Dermis microvascular lymphatic vessel endothelial cell (primary cell): ENCODE results near the gene NUTM2D. TPM values are rescaled to one million over a fixed set of nuclear protein-coding genes. Genes with fewer than 3 reads are reported as not detected.
"Not testable (repeated sequence)": the region's sequence is repeated elsewhere in the genome, so short reads cannot be mapped to it uniquely, and the experiment has no call there.

Experiments
- DNase-seq, 2 donors: peaks; one replicate each; pipeline versions ENCODE4 v3.0.0 to v3.0.0-alpha.2; 2010; ENCODE audit warnings: low read depth in 2 of 2
- total RNA-seq: library from RNA; depleted of rRNA; stranded (reverse); fragments of >200 nt; gene quantifications from 2 replicates; pipeline ENCODE4 v1.2.1, GENCODE V29; 2014

NUTM2D gene, protein sequence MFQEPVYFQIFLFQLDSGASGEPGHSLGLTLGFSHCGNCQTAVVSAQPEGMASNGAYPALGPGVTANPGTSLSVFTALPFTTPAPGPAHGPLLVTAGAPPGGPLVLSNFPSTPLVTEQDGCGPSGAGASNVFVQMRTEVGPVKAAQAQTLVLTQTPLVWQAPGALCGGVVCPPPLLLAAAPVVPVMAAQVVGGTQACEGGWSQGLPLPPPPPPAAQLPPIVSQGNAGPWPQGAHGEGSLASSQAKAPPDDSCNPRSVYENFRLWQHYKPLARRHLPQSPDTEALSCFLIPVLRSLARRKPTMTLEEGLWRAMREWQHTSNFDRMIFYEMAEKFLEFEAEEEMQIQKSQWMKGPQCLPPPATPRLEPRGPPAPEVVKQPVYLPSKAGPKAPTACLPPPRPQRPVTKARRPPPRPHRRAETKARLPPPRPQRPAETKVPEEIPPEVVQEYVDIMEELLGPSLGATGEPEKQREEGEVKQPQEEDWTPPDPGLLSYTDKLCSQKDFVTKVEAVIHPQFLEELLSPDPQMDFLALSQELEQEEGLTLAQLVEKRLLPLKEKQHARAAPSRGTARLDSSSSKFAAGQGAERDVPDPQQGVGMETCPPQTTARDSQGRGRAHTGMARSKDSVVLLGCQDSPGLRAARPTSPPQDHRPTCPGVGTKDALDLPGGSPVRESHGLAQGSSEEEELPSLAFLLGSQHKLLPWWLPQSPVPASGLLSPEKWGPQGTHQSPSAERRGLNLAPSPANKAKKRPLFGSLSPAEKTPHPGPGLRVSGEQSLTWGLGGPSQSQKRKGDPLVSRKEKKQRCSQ
- 0.77 and 1.0 TPM in 2 replicates for total RNA-seq

- not testable (repeated sequence) for DNase-seq
Measured at GRCh38 chr10:87357444-87357843, at the start of gene NUTM2D. NUTM2D (plus strand) TSS chr10:87357744; CDS start chr10:87358266, 522 bp downstream.

DNA sequence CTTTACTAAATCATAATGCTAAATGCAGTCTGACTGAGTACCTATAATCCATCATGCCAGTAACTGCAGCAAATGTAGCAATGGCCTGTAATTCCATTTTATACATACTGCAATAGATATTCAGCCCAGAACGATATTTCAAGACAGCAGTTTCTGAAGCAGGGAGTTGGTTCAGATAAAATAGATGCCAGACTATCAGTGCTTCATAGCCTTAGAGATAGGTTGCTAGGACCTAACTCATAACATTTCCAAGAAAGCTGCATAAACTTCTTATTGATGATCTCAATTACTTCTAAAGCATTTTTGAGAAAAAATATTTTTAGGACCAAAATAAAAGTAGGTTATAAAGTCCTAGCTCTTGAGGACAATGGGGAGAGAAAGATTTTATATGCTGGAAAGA is 48.8 kb upstream of the NUTM2D start:
- DNase-seq: not testable (repeated sequence)

GRCh38 chr10:87309657-87310056 is 47.9 kb upstream of the NUTM2D start:
- DNase-seq: not testable (repeated sequence)

GRCh38 chr10:87311521-87311920 is 46.0 kb upstream of the NUTM2D start:
- not testable (repeated sequence) for DNase-seq

- not testable (repeated sequence) for DNase-seq
Measured at GRCh38 chr10:87313649-87314359, 43.7 kb upstream of the NUTM2D start.

- DNase-seq: not testable (repeated sequence)
Measured at GRCh38 chr10:87314360-87314973, 43.1 kb upstream of the NUTM2D start.

DNA sequence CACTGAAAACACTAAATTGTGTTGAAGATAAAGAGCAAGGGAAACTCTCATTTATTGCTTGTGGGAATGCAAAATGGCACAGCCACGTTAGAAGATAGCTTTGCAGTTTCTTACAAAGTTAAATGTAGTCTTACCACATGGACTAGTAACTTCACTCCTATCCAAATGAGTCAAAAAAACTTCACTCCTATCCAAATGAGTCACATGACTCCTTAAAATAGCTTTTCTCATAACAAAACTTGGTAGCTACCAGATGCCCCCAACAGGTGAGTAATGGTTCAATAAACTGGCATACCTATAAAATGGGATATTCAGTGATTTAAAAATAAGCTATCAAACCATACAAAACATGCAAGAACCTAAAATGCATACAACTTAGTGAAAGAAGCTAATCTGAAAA is 36.0 kb upstream of the NUTM2D start:
- not testable (repeated sequence) for DNase-seq

DNA sequence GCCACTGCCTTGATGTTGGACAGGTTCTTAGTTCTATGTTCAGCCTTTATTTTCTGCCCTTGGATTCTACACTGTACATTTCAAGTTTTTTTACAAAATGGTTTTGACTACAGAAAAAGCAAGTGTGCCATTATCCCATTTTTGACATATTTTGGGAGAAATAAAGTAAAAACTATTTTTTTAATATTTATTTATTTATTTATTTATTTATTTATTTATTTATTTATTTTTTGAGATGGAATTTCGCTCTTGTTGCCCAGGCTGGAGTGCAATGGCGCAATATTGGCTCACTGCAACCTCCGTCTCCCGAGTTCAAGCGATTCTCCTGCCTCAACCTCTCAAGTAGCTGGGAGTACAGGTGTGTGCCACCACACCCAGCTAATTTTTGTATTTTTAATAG is 33.0 kb upstream of the NUTM2D start:
- not testable (repeated sequence) for DNase-seq

- DNase-seq: not testable (repeated sequence)
Measured at GRCh38 chr10:87327958-87328357, 29.6 kb upstream of the NUTM2D start.

GRCh38 chr10:87329131-87329530 is 28.4 kb upstream of the NUTM2D start:
- DNase-seq: peak in 1 of 2 donors; percentile 18

- DNase-seq: not testable (repeated sequence)
Measured at GRCh38 chr10:87332687-87333086, 24.9 kb upstream of the NUTM2D start.

DNA sequence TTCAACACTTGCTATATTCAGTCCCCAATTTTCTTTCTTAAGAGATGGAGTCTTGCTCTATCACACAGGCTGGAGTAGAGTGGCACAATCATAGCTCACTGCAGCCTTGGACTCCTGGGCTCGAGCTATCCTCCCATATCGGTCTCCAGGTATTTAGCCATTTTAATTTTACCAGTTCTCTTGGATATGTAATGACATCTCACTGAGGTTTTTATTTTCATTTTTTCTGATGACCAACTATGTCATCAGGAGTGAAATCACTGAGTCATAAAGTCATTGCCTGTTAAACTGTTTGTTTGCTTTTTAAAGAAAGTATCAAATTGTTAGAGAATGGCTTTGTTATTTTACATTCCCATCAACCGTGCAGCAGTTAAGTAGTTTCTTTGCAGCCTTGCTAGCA is 17.1 kb upstream of the NUTM2D start:
- DNase-seq: peak in 1 of 2 donors; percentile 0

GRCh38 chr10:87341546-87342142 is 15.9 kb upstream of the NUTM2D start:
- DNase-seq: not testable (repeated sequence)

DNA sequence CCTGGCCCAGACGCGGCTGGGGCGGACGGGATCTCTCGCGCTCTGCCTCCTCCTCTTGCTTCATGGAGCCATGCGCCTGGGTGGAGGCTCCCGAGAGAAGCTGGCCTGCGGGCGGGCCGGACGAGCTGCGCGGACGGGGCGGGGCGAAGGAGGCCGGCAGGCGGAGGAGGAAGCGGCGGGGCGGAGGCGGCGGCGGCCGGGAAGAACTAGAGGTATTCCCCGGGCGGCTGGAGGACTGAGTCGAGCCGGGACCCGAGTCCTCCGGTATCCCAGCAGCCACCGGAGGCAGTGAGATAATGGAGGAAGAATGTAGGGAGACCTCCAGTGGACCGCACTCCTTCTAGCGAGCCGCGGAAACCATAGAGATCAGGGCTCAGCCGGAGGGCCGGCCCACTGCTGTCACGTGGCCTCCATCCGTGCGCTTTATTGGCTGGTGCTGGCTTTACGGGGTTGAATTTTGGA is 15.3 kb upstream of the NUTM2D start:
- peak; percentile 48 to 78 for DNase-seq

- peak; percentile 10 to 66 for DNase-seq
Measured at GRCh38 chr10:87342711-87343258, 14.8 kb upstream of the NUTM2D start.

- not testable (repeated sequence) for DNase-seq
Measured at GRCh38 chr10:87345743-87346142, 11.8 kb upstream of the NUTM2D start.

DNA sequence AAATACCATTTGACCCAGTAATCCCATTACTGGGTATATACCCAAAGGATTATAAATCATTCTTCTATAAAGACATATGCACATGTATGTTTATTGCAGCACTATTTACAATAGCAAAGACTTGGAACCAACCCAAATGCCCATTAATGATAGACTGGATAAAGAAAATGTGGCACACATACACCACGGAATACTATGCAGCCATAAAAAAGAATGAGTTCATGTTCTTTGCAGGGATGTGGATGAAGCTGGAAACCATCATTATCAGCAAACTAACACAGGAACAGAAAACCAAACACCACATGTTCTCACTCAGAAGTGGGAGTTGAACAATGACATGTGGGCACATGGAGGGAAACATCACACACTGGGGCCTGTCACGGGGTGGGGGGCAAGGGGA is 7.4 kb upstream of the NUTM2D start:
- DNase-seq: not testable (repeated sequence)

DNA sequence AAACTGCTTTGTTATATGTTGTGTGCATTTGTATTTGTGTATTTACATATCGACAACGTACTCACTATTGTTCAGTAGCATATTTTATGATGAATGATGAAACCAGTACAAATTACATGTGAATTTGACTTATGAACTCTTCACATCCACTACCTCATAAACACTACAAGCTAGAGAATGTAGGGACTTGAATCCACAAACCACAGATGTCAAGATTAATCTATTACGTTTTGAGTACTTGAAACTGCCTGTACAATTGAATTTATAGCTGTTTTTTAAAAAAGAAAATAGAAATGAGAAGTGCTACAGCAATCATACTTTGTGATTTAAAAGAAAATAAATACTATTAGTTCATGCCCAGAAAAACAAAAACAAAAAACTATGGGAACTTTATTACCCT is 4.7 kb upstream of the NUTM2D start:
- DNase-seq: not testable (repeated sequence)

- not testable (repeated sequence) for DNase-seq
Measured at GRCh38 chr10:87355110-87355509, 2.4 kb upstream of the NUTM2D start.

- not testable (repeated sequence) for DNase-seq
Measured at GRCh38 chr10:87358159-87358558, 615 bp downstream of the NUTM2D start.
